ENCODE data around the gene SPRY2. TPM values are rescaled to one million over a fixed set of nuclear protein-coding genes. Genes with fewer than 3 reads are reported as not detected.

Gene SPRY2
- total RNA-seq, 1 donor from 2014 or later: 29.3 TPM

DNA sequence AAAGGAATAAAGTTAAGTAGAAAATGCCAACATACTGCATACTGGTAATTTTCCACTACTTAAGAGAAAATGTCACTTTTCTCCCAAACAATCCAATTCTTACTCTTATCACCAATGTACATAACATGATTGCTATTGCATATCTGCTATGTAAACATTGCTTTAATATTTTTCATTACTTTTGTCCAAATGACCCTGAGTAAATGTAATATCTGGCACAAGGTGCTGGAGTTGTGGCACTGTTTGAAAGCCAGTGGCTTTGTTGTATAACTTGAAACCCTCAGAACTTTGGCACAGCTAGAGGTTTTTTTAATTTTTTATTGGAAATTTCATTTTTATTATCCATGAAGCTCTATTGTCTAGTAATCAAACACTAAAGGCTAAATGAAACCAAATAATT is 45.7 kb upstream of the SPRY2 start:
- TF ChIP-seq, protein P1, sequence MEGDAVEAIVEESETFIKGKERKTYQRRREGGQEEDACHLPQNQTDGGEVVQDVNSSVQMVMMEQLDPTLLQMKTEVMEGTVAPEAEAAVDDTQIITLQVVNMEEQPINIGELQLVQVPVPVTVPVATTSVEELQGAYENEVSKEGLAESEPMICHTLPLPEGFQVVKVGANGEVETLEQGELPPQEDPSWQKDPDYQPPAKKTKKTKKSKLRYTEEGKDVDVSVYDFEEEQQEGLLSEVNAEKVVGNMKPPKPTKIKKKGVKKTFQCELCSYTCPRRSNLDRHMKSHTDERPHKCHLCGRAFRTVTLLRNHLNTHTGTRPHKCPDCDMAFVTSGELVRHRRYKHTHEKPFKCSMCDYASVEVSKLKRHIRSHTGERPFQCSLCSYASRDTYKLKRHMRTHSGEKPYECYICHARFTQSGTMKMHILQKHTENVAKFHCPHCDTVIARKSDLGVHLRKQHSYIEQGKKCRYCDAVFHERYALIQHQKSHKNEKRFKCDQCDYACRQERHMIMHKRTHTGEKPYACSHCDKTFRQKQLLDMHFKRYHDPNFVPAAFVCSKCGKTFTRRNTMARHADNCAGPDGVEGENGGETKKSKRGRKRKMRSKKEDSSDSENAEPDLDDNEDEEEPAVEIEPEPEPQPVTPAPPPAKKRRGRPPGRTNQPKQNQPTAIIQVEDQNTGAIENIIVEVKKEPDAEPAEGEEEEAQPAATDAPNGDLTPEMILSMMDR (IDR thresholded peaks at IDR 0.05; ENCODE audit: partially characterized antibody, unreplicated experiment): no peak
- no peaks in the 10 kb centered on the region for H3K9me3 Mint-ChIP-seq (ENCODE audit: unreplicated experiment)
- DNase-seq: no peak
- no peaks in the 10 kb centered on the region for H3K36me3 Mint-ChIP-seq (ENCODE audit: unreplicated experiment)
- no peaks in the 10 kb centered on the region for H3K27me3 Mint-ChIP-seq (ENCODE audit: unreplicated experiment)
- no peaks in the 10 kb centered on the region for H3K4me1 Mint-ChIP-seq (ENCODE audit: low read depth, unreplicated experiment)
- no peak overlapping the region for H3K27ac Mint-ChIP-seq (ENCODE audit: unreplicated experiment)
- no peak overlapping the region for H3K4me3 Mint-ChIP-seq (ENCODE audit: unreplicated experiment)

DNA sequence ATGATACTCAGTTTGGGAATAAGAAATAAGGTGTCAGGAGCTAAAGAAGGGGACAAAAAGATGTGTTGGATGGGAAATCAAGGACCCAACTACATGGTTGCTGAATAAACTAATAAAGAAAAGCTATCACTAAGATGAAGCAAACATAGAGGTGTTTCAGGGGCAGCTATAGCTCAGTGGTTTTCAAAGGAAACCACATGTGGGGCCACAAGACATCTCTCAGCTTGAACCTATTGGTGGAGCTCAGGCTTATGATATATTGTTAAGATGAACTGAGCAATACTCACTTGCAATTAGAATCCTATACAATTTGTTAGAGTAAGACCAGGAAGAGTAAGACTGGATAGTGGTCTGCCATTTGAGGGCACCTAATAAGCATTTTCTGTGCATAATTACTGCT is 45.1 kb upstream of the SPRY2 start:
- Mint-ChIP-seq H3K36me3 (ENCODE audit: unreplicated experiment) (no peaks in the 10 kb centered on the region), H3K27me3 (ENCODE audit: unreplicated experiment) (no peaks in the 10 kb centered on the region), H3K4me3 (ENCODE audit: unreplicated experiment) (no peak overlapping the region), H3K4me1 (ENCODE audit: low read depth, unreplicated experiment) (no peaks in the 10 kb centered on the region), H3K9me3 (ENCODE audit: unreplicated experiment) (no peaks in the 10 kb centered on the region), H3K27ac (ENCODE audit: unreplicated experiment) (no peak overlapping the region)
- DNase-seq: no peak
- TF ChIP-seq, protein P1 (IDR thresholded peaks at IDR 0.05; ENCODE audit: partially characterized antibody, unreplicated experiment): no peak

DNA sequence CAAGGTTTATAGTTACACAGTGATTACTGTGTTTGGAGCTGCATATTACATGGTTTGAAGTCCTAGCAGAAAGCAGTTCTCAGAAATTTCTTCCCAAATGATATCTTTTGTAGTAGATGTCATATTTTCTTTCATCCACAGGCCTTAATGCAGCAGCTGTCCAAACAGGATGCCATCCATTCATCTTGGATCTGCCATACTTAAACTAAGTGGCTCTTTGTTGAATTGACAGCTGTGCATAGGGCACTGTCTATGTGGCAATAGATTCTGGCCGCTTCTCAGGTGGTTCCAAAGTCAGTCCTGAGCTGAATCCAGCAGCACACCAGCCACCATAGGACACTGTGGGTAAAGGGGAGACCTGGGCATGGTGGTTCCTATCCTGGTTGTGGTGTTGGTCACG is 41.6 kb upstream of the SPRY2 start:
- TF ChIP-seq, protein P1 (IDR thresholded peaks at IDR 0.05; ENCODE audit: partially characterized antibody, unreplicated experiment): no peak
- no peak overlapping the region for H3K4me3 Mint-ChIP-seq (ENCODE audit: unreplicated experiment)
- no peaks in the 10 kb centered on the region for H3K27me3 Mint-ChIP-seq (ENCODE audit: unreplicated experiment)
- no peaks in the 10 kb centered on the region for H3K4me1 Mint-ChIP-seq (ENCODE audit: low read depth, unreplicated experiment)
- H3K9me3 Mint-ChIP-seq (ENCODE audit: unreplicated experiment): no peaks in the 10 kb centered on the region
- H3K27ac Mint-ChIP-seq (ENCODE audit: unreplicated experiment): no peak overlapping the region
- no peaks in the 10 kb centered on the region for H3K36me3 Mint-ChIP-seq (ENCODE audit: unreplicated experiment)
- DNase-seq: no peak

DNA sequence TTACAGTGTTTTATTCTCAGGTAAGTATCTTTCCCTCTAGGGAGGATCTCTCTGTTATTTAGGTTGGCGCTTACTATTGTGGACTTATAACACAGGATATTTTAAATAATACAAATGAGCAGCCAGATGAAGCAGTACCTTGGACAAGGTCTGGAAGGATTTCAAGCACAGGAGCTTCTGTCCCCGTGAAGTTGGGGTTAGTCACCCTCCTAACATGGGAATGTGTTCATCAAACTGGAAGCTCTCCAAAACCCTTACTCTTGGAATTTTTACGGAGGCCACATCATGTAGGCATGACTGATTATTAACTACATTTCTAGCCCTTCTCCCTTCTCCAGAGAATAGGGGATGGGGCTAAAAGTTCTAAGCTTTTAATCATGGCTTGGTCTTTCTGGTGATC is 38.3 kb upstream of the SPRY2 start:
- H3K36me3 Mint-ChIP-seq (ENCODE audit: unreplicated experiment): no peaks in the 10 kb centered on the region
- TF ChIP-seq, protein P1 (IDR thresholded peaks at IDR 0.05; ENCODE audit: partially characterized antibody, unreplicated experiment): no peak
- H3K27me3 Mint-ChIP-seq (ENCODE audit: unreplicated experiment): peaks cover 3% of the 10 kb centered on the region
- no peak for DNase-seq
- no peaks in the 10 kb centered on the region for H3K4me1 Mint-ChIP-seq (ENCODE audit: low read depth, unreplicated experiment)
- no peaks in the 10 kb centered on the region for H3K9me3 Mint-ChIP-seq (ENCODE audit: unreplicated experiment)
- H3K27ac Mint-ChIP-seq (ENCODE audit: unreplicated experiment): no peak overlapping the region
- H3K4me3 Mint-ChIP-seq (ENCODE audit: unreplicated experiment): no peak overlapping the region

DNA sequence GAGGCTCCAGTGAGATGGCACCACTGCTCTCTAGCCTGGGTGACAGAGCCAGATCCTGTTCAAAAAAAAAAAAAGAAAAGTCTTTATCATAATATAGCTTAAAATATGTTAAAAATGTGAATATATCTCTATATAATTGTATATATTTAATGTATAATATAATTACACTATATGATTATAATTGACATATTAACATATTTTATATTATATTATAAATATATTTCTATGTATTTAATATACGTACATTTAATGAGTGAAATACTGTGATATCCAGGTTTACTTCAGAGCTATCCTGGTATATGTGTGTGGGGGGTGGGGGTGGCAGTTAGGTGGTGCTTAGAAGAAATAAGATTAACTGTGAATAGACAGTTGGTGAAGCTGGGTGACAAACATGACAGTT is 35.6 kb upstream of the SPRY2 start:
- no peak for DNase-seq
- TF ChIP-seq, protein P1 (IDR thresholded peaks at IDR 0.05; ENCODE audit: partially characterized antibody, unreplicated experiment): no peak
- H3K9me3 Mint-ChIP-seq (ENCODE audit: unreplicated experiment): no peaks in the 10 kb centered on the region
- no peak overlapping the region for H3K27ac Mint-ChIP-seq (ENCODE audit: unreplicated experiment)
- H3K4me1 Mint-ChIP-seq (ENCODE audit: low read depth, unreplicated experiment): no peaks in the 10 kb centered on the region
- H3K4me3 Mint-ChIP-seq (ENCODE audit: unreplicated experiment): no peak overlapping the region
- H3K36me3 Mint-ChIP-seq (ENCODE audit: unreplicated experiment): no peaks in the 10 kb centered on the region
- peaks cover 3% of the 10 kb centered on the region for H3K27me3 Mint-ChIP-seq (ENCODE audit: unreplicated experiment)

Data from glutamatergic neuron (in vitro differentiated cells).